WERI-Rb-1 (cell line): ENCODE results near the gene FMN2.

Experiments
- DNase-seq: peaks from one replicate; pipeline ENCODE4 v3.0.0-alpha.2; 2020
- H3K27ac ChIP-seq: fragments of 250-450 bp; sonication (Bioruptor Pico); 2 replicates; pipeline ENCODE4 v1.5.1; 2020; ENCODE audit warnings: mild to moderate bottlenecking, moderate library complexity
- H3K27me3 ChIP-seq: fragments of 250-450 bp; sonication (Bioruptor Pico); 2 replicates; pipeline ENCODE4 v1.5.1; 2021; ENCODE audit warnings: mild to moderate bottlenecking, low read depth, moderate library complexity; ENCODE audit not compliant: insufficient read depth, severe bottlenecking
- H3K36me3 ChIP-seq: fragments of 250-450 bp; sonication (Bioruptor Pico); 2 replicates; pipeline ENCODE4 v1.5.1; 2020; ENCODE audit warnings: mild to moderate bottlenecking, moderate library complexity
- H3K4me3 ChIP-seq: 2 replicates; pipeline ENCODE4 v1.5.1; 2011; ENCODE audit warnings: low read depth, mild to moderate bottlenecking, control low read depth, low read length
- H3K9me3 ChIP-seq: fragments of 250-450 bp; sonication (Bioruptor Pico); 2 replicates; pipeline ENCODE4 v1.5.1; 2021; ENCODE audit warnings: mild to moderate bottlenecking, moderate library complexity; ENCODE audit not compliant: severe bottlenecking
- CTCF ChIP-seq: IDR thresholded peaks from 2 replicates; pipeline ENCODE4 v1.5.1; 2011; ENCODE audit warnings: low read depth, mild to moderate bottlenecking, control low read depth, inconsistent platforms, low read length

The FMN2 gene

GRCh38 chr1:240235521-240236288 lies 144.0 kb downstream of the FMN2 start:
- Histone ChIP-seq H3K36me3 (peaks cover 78% of the 10 kb centered on the region), H3K9me3 (no peaks in the 10 kb centered on the region), H3K27ac (no peak overlapping the region), H3K4me3 (no peak overlapping the region), H3K27me3 (no peaks in the 10 kb centered on the region)
- TF ChIP-seq CTCF: no peak
- DNase-seq: no peak

- DNase-seq: no peak
- Histone ChIP-seq H3K4me3 (no peak overlapping the region), H3K27ac (no peak overlapping the region), H3K27me3 (no peaks in the 10 kb centered on the region), H3K36me3 (peaks cover 75% of the 10 kb centered on the region), H3K9me3 (no peaks in the 10 kb centered on the region)
- TF ChIP-seq CTCF: no peak
These were observed 145.6 kb downstream of the FMN2 start for GRCh38 chr1:240237305-240237721.

- TF ChIP-seq CTCF: no peak
- peaks cover 76% of the 10 kb centered on the region for H3K36me3 ChIP-seq
- H3K27ac ChIP-seq: no peak overlapping the region
- H3K9me3 ChIP-seq: no peaks in the 10 kb centered on the region
- no peaks in the 10 kb centered on the region for H3K27me3 ChIP-seq
- DNase-seq: no peak
- H3K4me3 ChIP-seq: no peak overlapping the region
These were observed 147.6 kb downstream of the FMN2 start for GRCh38 chr1:240239309-240239708.

- H3K36me3 ChIP-seq: peaks cover 67% of the 10 kb centered on the region
- H3K27ac ChIP-seq: no peak overlapping the region
- no peaks in the 10 kb centered on the region for H3K27me3 ChIP-seq
- no peak for DNase-seq
- H3K4me3 ChIP-seq: no peak overlapping the region
- H3K9me3 ChIP-seq: no peaks in the 10 kb centered on the region
- no peak for TF ChIP-seq CTCF
These were observed 149.6 kb downstream of the FMN2 start for GRCh38 chr1:240241278-240241677.

- TF ChIP-seq CTCF: no peak
- no peak overlapping the region for H3K4me3 ChIP-seq
- peaks cover 62% of the 10 kb centered on the region for H3K36me3 ChIP-seq
- no peaks in the 10 kb centered on the region for H3K9me3 ChIP-seq
- H3K27me3 ChIP-seq: no peaks in the 10 kb centered on the region
- H3K27ac ChIP-seq: no peak overlapping the region
- no peak for DNase-seq
These were observed 151.0 kb downstream of the FMN2 start for GRCh38 chr1:240242601-240243144.
